D721Med (cell line): Measurements from ENCODE around the gene ATP6V1B1.
A peak's percentile ranks its signal among the peaks of the same experiment; 100 is the strongest.

Experiments used
- DNase-seq: peaks from one replicate; pipeline ENCODE4 v3.0.0; 2011; ENCODE audit warnings: low spot score; ENCODE audit not compliant: insufficient read length
- FAIRE-seq: peaks from 2 replicates; lab custom pipeline; 2011; peaks lifted over from hg19 to GRCh38; lab: Jason Lieb, UNC
- CTCF ChIP-seq: IDR thresholded peaks from 2 replicates; pipeline ENCODE4 v1.5.1; 2012; ENCODE audit warnings: mild to moderate bottlenecking, control low read depth; ENCODE audit not compliant: insufficient read depth; ENCODE audit errors: missing control alignments

The ATP6V1B1 gene

GRCh38 chr2:70947556-70948184, 12.0 kb downstream of the ATP6V1B1 start:
- no peak for TF ChIP-seq CTCF
- FAIRE-seq: no peak
- DNase-seq: no peak

GRCh38 chr2:70948337-70949003, 12.8 kb downstream of the ATP6V1B1 start:
- DNase-seq: peak; percentile 52

GRCh38 chr2:70949086-70949485, 13.4 kb downstream of the ATP6V1B1 start:
- no peak for TF ChIP-seq CTCF
- DNase-seq: no peak
- FAIRE-seq: no peak

More at GRCh38 chr2:70948337-70949003, 12.8 kb downstream of the ATP6V1B1 start:
- FAIRE-seq: no peak
- TF ChIP-seq CTCF: peak; percentile 66

GRCh38 chr2:70954886-70955285, 19.2 kb downstream of the ATP6V1B1 start:
- FAIRE-seq: no peak
- no peak for DNase-seq
- no peak for TF ChIP-seq CTCF

GRCh38 chr2:70956141-70956540, 20.4 kb downstream of the ATP6V1B1 start:
- DNase-seq (no peak), FAIRE-seq (no peak)
- no peak for TF ChIP-seq CTCF

GRCh38 chr2:70957798-70958197, 22.1 kb downstream of the ATP6V1B1 start:
- FAIRE-seq: no peak
- no peak for TF ChIP-seq CTCF
- no peak for DNase-seq

GRCh38 chr2:70958759-70959158, 23.1 kb downstream of the ATP6V1B1 start:
- DNase-seq (no peak), FAIRE-seq (no peak)
- no peak for TF ChIP-seq CTCF
